ENCODE data around the gene EIF4H. TPM values are rescaled to one million over a fixed set of nuclear protein-coding genes. Genes with fewer than 3 reads are reported as not detected.

EIF4H gene
- total and polyA plus RNA-seq, 2 donors (not counting 3 experiments of a cell fraction or from before 2014, with no cell fraction given), result 406 to 415 TPM

DNA sequence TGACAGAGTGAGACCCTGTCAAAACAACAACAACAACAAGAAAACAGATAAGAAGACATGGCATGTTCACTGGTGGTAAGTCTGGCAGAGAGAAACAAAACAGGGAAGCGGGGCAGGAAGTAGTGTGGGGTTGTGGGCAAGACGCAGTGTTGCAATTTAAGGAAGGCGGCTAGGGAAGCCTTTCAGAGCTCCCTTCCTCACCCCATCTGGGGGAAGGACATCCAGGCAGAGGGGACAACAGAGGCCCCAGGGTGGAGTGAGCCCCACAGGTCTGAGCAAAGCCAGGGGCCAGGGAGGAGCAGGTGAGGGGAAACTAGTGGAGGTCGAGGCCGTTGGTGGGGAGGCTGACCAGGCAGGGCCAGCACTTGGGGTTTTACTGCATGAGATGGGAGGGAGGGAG, 52.5 kb downstream of the EIF4H start:
- dilution Hi-C loops (cut with MboI; ENCODE audit: extremely low pct_ligation_motif_present, low sequenced_read_pairs) (no loop called here), intact Hi-C loops (cut with micrococcal nuclease) (no loop called here)
- Histone ChIP-seq H4K20me1 (replicated peaks; ENCODE audit: control insufficient read depth, extremely low read depth, insufficient read depth, low read length) (no peaks in the 10 kb centered on the region), H2AFZ (ENCODE audit: low read depth, low read length) (no peak overlapping the region), H3K79me2 (ENCODE audit: control insufficient read depth, insufficient read depth, low read length) (no peaks in the 10 kb centered on the region), H3K9ac (replicated peaks; ENCODE audit: extremely low read depth, insufficient read depth, low read length) (no peak overlapping the region), H3K27me3 (ENCODE audit: control insufficient read depth in 2 of 2, insufficient read depth in 2 of 2, low read length in 2 of 2) (no peaks in the 10 kb centered on the region), H3K36me3 (ENCODE audit: control insufficient read depth in 2 of 2, extremely low read depth in 1 of 2, insufficient read depth in 2 of 2, low read length in 2 of 2) (peaks cover 0 to 2% of the 10 kb centered on the region in 2 experiments), H3K4me2 (ENCODE audit: insufficient read depth, low read length) (no peak overlapping the region), H3K4me1 (ENCODE audit: control insufficient read depth, extremely low read depth, insufficient read depth, low read length) (no peaks in the 10 kb centered on the region), H3K4me3 (replicated peaks in 1 of 3; ENCODE audit: insufficient read depth in 1 of 3, low read depth in 1 of 3, low read length in 3 of 3) (no peak overlapping the region), H3K9me1 (replicated peaks; ENCODE audit: control insufficient read depth, extremely low read depth, insufficient read depth, low read length) (no peaks in the 10 kb centered on the region), H3K9me3 (replicated peaks; ENCODE audit: control insufficient read depth, insufficient read depth, low read length) (no peaks in the 10 kb centered on the region), H3K27ac (ENCODE audit: insufficient read depth, low read depth, low read length) (no peak overlapping the region)
- ChIA-PET POLR2A (no interaction called here), CTCF (interaction anchor here (1.2 to 2.0 kb wide), 2 partner anchors 19 to 20 kb away, joined by 3 to 15 read pairs; no protein-coding TSS in a partner anchor)
- TF ChIP-seq JUN (IDR thresholded peaks at IDR 0.05; ENCODE audit: borderline replicate concordance, insufficient read depth, insufficient read length, low read depth) (no peak), FOS (IDR thresholded peaks at IDR 0.05; ENCODE audit: borderline replicate concordance, insufficient read depth, low read length) (no peak), POLR2AphosphoS5 (IDR thresholded peaks at IDR 0.05; ENCODE audit: insufficient read depth, low read depth, low read length) (no peak), EZH2 (IDR thresholded peaks at IDR 0.05; ENCODE audit: borderline replicate concordance, low read depth, low read length, severe bottlenecking) (no peak), GATA2 (IDR thresholded peaks at IDR 0.05; ENCODE audit: insufficient read depth, insufficient read length, low read depth, low read length) (no peak), MYC (IDR thresholded peaks at IDR 0.05; ENCODE audit: low read depth, low read length) (no peak)
- TF ChIP-seq, protein P1, sequence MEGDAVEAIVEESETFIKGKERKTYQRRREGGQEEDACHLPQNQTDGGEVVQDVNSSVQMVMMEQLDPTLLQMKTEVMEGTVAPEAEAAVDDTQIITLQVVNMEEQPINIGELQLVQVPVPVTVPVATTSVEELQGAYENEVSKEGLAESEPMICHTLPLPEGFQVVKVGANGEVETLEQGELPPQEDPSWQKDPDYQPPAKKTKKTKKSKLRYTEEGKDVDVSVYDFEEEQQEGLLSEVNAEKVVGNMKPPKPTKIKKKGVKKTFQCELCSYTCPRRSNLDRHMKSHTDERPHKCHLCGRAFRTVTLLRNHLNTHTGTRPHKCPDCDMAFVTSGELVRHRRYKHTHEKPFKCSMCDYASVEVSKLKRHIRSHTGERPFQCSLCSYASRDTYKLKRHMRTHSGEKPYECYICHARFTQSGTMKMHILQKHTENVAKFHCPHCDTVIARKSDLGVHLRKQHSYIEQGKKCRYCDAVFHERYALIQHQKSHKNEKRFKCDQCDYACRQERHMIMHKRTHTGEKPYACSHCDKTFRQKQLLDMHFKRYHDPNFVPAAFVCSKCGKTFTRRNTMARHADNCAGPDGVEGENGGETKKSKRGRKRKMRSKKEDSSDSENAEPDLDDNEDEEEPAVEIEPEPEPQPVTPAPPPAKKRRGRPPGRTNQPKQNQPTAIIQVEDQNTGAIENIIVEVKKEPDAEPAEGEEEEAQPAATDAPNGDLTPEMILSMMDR (IDR thresholded peaks at IDR 0.05; ENCODE audit: extremely low read depth in 1 of 2, insufficient read depth in 1 of 2, low read depth in 1 of 2, low read length in 2 of 2), result no peak
- no TSS peak for BruUV-seq (replicated peaks)
- FAIRE-seq, result no peak
- no peak for DNase-seq (ENCODE audit: low read depth, low spot score)
